Endodermal cell (in vitro differentiated cells): ENCODE results near the gene RTP3. TPM values are rescaled to one million over a fixed set of nuclear protein-coding genes. Genes with fewer than 3 reads are reported as not detected.

Experiments
- DNase-seq: peaks from one replicate; pipeline ENCODE4 v3.0.0-alpha.2; 2017
- H3K27ac ChIP-seq: 2 replicates; pipeline ENCODE4 v1.5.1; 2013; ENCODE audit warnings: mild to moderate bottlenecking, low read depth, low read length, moderate library complexity
- H3K27me3 ChIP-seq: 2 replicates; pipeline ENCODE4 v1.6.1; 2013; ENCODE audit warnings: mild to moderate bottlenecking, low read length, moderate library complexity; ENCODE audit not compliant: insufficient read depth, control insufficient read depth, poor library complexity, severe bottlenecking
- H3K36me3 ChIP-seq: 2 replicates; pipeline ENCODE4 v1.7.0; 2013; ENCODE audit warnings: mild to moderate bottlenecking, low read length, moderate library complexity; ENCODE audit not compliant: control insufficient read depth, insufficient read depth
- H3K4me1 ChIP-seq: one replicate; pipeline ENCODE4 v1.7.0; 2013; ENCODE audit warnings: low read length; ENCODE audit not compliant: control insufficient read depth, insufficient read depth
- H3K4me3 ChIP-seq: 2 replicates; pipeline ENCODE4 v1.5.1; 2013; ENCODE audit warnings: mild to moderate bottlenecking, low read length, moderate library complexity
- H3K9ac ChIP-seq: 2 replicates; pipeline ENCODE4 v1.6.1; 2013; ENCODE audit warnings: mild to moderate bottlenecking, low read length, moderate library complexity; ENCODE audit not compliant: poor library complexity, severe bottlenecking; ENCODE audit errors: extremely low read depth
- H3K9me3 ChIP-seq: 2 replicates; pipeline ENCODE4 v1.6.1; 2013; ENCODE audit warnings: mild to moderate bottlenecking, low read length, moderate library complexity; ENCODE audit not compliant: control insufficient read depth
- H3K27ac Mint-ChIP-seq: 2 replicates; pipeline ENCODE4 v1.8.0; 2020; ENCODE audit warnings: mixed read lengths
- H3K27me3 Mint-ChIP-seq: 2 replicates; pipeline ENCODE4 v1.8.0; 2021; ENCODE audit warnings: mild to moderate bottlenecking, mixed read lengths; ENCODE audit not compliant: insufficient read depth
- H3K36me3 Mint-ChIP-seq: 2 replicates; pipeline ENCODE4 v1.8.0; 2020; ENCODE audit warnings: low read depth, mixed read lengths
- H3K4me1 Mint-ChIP-seq: 2 replicates; pipeline ENCODE4 v1.8.0; 2020; ENCODE audit warnings: mixed read lengths
- H3K4me3 Mint-ChIP-seq: 2 replicates; pipeline ENCODE4 v1.8.0; 2020; ENCODE audit warnings: mild to moderate bottlenecking, moderate library complexity, mixed read lengths
- H3K9me3 Mint-ChIP-seq: 2 replicates; pipeline ENCODE4 v1.8.0; 2020; ENCODE audit warnings: mild to moderate bottlenecking, mixed read lengths
- CTCF ChIP-seq: fragments of 200-600 bp; sonication (generic); conservative IDR thresholded peaks from 2 replicates; pipeline ENCODE4 v1.5.0; 2021; ENCODE audit warnings: antibody characterized with exemption, mild to moderate bottlenecking
- WGBS, 2 experiments: methylation state at CpG; one replicate each; pipeline versions ENCODE4 v1.1.5 to v1.1.7; 2013; ENCODE audit warnings: missing lambda C conversion rate in 2 of 2, mixed read lengths in 1 of 2; ENCODE audit not compliant: insufficient coverage in 1 of 2, insufficient read length in 1 of 2; 5-methylcytosine and 5-hydroxymethylcytosine counted together
- total RNA-seq, 2 donors: library from RNA; stranded (reverse); fragmentation: NEBNext Ultra II Directional in 1 of 2; extraction: Animal tissue kit (Norgen Biotek cat#: 25700) in 1 of 2; gene quantifications; 2 replicates in 1 of 2; 3 replicates in 1 of 2; pipeline ENCODE4 v1.2.1, GENCODE V29; 2021

RTP3 gene
- total RNA-seq, 2 donors from 2014 or later: not detected

GRCh38 chr3:46549989-46550388 is 52.2 kb downstream of the RTP3 start:
- no peak for DNase-seq
- H3K27me3 ChIP-seq: no peaks in the 10 kb centered on the region
- peaks cover 5% of the 10 kb centered on the region for H3K4me1 ChIP-seq
- H3K36me3 ChIP-seq: peaks cover 34% of the 10 kb centered on the region
- no peak overlapping the region for H3K4me3 Mint-ChIP-seq
- peaks cover 24% of the 10 kb centered on the region for H3K9me3 Mint-ChIP-seq
- no peak overlapping the region for H3K9ac ChIP-seq
- 96 to 100% methylated on average over 1 of the region's 1 CpG for WGBS, 2 experiments
- H3K4me3 ChIP-seq: no peak overlapping the region
- peaks cover 26% of the 10 kb centered on the region for H3K4me1 Mint-ChIP-seq
- H3K9me3 ChIP-seq: peaks cover 12% of the 10 kb centered on the region
- no peaks in the 10 kb centered on the region for H3K27me3 Mint-ChIP-seq
- no peak overlapping the region for H3K27ac ChIP-seq
- TF ChIP-seq CTCF: no peak
- peaks cover 45% of the 10 kb centered on the region for H3K36me3 Mint-ChIP-seq
- peak overlapping the region; percentile 69 for H3K27ac Mint-ChIP-seq

Other genes starting within 250 kb of the RTP3 start
- not detected for gene CCR2, start 143.9 kb upstream of the RTP3 start, total RNA-seq
- not detected for gene CCR5, start 127.0 kb upstream of the RTP3 start, total RNA-seq
- gene CCRL2, start 90.7 kb upstream of the RTP3 start, total RNA-seq: not detected
- under 1 TPM; 0.24 to 0.31 TPM for gene LTF, start 33.1 kb upstream of the RTP3 start, total RNA-seq
- 10 to 100 TPM in 1 of 2 donors, 1 to 10 TPM in 1; 8.9 to 10.2 TPM for gene LRRC2, start 68.3 kb downstream of the RTP3 start, total RNA-seq
- not detected for gene FAM240A, start 114.5 kb downstream of the RTP3 start, total RNA-seq
- gene ALS2CL, start 195.7 kb downstream of the RTP3 start, total RNA-seq: 10 to 100 TPM in 1 of 2 donors, 1 to 10 TPM in 1; 8.9 to 20.8 TPM
- gene TMIE, start 203.4 kb downstream of the RTP3 start, total RNA-seq: 1 to 10 TPM; 1.0 to 1.1 TPM
- gene PRSS50, start 219.9 kb downstream of the RTP3 start, total RNA-seq: 1 to 10 TPM; 1.2 to 4.4 TPM